Measurements from ENCODE around the gene LUM. TPM values are rescaled to one million over a fixed set of nuclear protein-coding genes. Genes with fewer than 3 reads are reported as not detected.

Gene LUM
- total and polyA plus RNA-seq, 2 donors (not counting 3 experiments of a cell fraction or from before 2014, with no cell fraction given) = 0.29 to 1.9 TPM

DNA sequence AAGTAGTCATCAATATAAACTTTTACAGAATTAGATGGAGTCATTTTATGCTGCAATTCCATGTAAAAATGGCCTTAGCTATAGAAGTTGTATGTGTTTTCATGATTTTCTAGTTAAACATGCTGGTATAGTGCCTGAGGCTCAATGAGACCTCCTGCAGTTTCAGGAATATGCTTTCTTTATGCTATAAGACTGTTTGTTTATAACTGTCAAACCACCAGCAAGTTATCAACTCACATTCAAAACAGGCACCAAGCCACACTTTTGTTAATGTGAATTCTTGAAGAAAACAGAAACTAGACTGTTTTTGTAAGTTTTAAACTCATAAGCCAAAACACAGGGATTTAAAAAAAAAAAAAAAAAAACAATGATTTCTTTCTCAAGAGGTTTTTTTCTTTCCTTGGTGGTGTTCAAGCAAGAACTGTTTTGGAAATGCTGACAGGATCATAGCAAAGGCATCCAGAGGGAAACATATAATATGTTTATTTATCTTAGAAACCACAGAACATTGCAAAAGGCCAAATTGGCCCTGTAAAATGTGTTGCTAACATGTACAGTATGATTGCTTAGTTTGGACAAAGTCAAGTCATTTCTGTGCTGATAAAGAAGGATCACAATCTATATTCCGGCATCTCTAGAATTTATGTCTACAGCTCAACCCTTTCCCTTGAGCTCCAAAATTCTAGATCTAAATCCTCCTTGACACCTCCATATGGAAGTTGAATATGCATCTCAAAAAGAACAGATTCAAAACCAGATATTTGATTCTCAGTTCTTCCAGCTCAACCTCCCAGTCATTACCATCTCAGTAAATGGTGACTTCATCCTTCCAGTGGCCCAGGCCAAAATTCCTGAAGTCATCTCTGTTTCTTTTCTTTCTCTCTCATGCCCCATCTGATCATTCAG is 29.0 kb upstream of the LUM start:
- H3K4me1 ChIP-seq (ENCODE audit: control insufficient read depth, extremely low read depth, insufficient read depth, low read length) = peaks cover 21% of the 10 kb centered on the region
- H3K27ac ChIP-seq (ENCODE audit: insufficient read depth, low read depth, low read length) = no peak overlapping the region
- no peaks in the 10 kb centered on the region for H3K9me3 ChIP-seq (replicated peaks; ENCODE audit: control insufficient read depth, insufficient read depth, low read length)
- H3K4me2 ChIP-seq (ENCODE audit: insufficient read depth, low read length) = no peak overlapping the region
- H3K4me3 ChIP-seq (replicated peaks in 1 of 3; ENCODE audit: insufficient read depth in 1 of 3, low read depth in 1 of 3, low read length in 3 of 3) = no peak overlapping the region
- H2AFZ ChIP-seq (ENCODE audit: low read depth, low read length) = peak overlapping the region; percentile 15
- intact Hi-C loops (cut with micrococcal nuclease) (no loop called here), dilution Hi-C loops (cut with MboI; ENCODE audit: extremely low pct_ligation_motif_present, low sequenced_read_pairs) (no loop called here)
- POLR2A ChIA-PET = no interaction called here
- no peaks in the 10 kb centered on the region for H4K20me1 ChIP-seq (replicated peaks; ENCODE audit: control insufficient read depth, extremely low read depth, insufficient read depth, low read length)
- FAIRE-seq = no peak
- H3K27me3 ChIP-seq (ENCODE audit: control insufficient read depth in 2 of 2, insufficient read depth in 2 of 2, low read length in 2 of 2) = no peaks in the 10 kb centered on the region
- H3K9ac ChIP-seq (replicated peaks; ENCODE audit: extremely low read depth, insufficient read depth, low read length) = no peak overlapping the region
- TF ChIP-seq JUN (IDR thresholded peaks at IDR 0.05; ENCODE audit: borderline replicate concordance, insufficient read depth, insufficient read length, low read depth) (no peak), EZH2 (IDR thresholded peaks at IDR 0.05; ENCODE audit: borderline replicate concordance, low read depth, low read length, severe bottlenecking) (no peak), GATA2 (IDR thresholded peaks at IDR 0.05; ENCODE audit: insufficient read depth, insufficient read length, low read depth, low read length) (no peak), MYC (IDR thresholded peaks at IDR 0.05; ENCODE audit: low read depth, low read length) (no peak), FOS (IDR thresholded peaks at IDR 0.05; ENCODE audit: borderline replicate concordance, insufficient read depth, low read length) (no peak), POLR2A (IDR thresholded peaks at IDR 0.05; ENCODE audit: low read depth, low read length) (no peak), POLR2AphosphoS5 (IDR thresholded peaks at IDR 0.05; ENCODE audit: insufficient read depth, low read depth, low read length) (no peak)
- TF ChIP-seq, protein P1, sequence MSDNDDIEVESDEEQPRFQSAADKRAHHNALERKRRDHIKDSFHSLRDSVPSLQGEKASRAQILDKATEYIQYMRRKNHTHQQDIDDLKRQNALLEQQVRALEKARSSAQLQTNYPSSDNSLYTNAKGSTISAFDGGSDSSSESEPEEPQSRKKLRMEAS (IDR thresholded peaks at IDR 0.05; ENCODE audit: insufficient read depth, insufficient read length) = no peak
- TF ChIP-seq, protein P2, sequence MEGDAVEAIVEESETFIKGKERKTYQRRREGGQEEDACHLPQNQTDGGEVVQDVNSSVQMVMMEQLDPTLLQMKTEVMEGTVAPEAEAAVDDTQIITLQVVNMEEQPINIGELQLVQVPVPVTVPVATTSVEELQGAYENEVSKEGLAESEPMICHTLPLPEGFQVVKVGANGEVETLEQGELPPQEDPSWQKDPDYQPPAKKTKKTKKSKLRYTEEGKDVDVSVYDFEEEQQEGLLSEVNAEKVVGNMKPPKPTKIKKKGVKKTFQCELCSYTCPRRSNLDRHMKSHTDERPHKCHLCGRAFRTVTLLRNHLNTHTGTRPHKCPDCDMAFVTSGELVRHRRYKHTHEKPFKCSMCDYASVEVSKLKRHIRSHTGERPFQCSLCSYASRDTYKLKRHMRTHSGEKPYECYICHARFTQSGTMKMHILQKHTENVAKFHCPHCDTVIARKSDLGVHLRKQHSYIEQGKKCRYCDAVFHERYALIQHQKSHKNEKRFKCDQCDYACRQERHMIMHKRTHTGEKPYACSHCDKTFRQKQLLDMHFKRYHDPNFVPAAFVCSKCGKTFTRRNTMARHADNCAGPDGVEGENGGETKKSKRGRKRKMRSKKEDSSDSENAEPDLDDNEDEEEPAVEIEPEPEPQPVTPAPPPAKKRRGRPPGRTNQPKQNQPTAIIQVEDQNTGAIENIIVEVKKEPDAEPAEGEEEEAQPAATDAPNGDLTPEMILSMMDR (IDR thresholded peaks at IDR 0.05; ENCODE audit: extremely low read depth in 1 of 2, insufficient read depth in 1 of 2, low read depth in 1 of 2, low read length in 2 of 2) = no peak
- H3K36me3 ChIP-seq (ENCODE audit: control insufficient read depth in 2 of 2, extremely low read depth in 1 of 2, insufficient read depth in 2 of 2, low read length in 2 of 2) = no peaks in the 10 kb centered on the region
- CTCF ChIA-PET = interaction anchor here (2.6 kb wide), 1 partner anchor 32 kb away, joined by 12 read pairs; no protein-coding TSS in a partner anchor
- H3K9me1 ChIP-seq (replicated peaks; ENCODE audit: control insufficient read depth, extremely low read depth, insufficient read depth, low read length) = no peaks in the 10 kb centered on the region
- no peaks in the 10 kb centered on the region for H3K79me2 ChIP-seq (ENCODE audit: control insufficient read depth, insufficient read depth, low read length)
- BruUV-seq (replicated peaks) = no TSS peak
- peak; percentile 27 for DNase-seq (ENCODE audit: low read depth, low spot score)

Data from endothelial cell of umbilical vein (primary cell).